Measurements from ENCODE around the gene FOXC2.

DNA sequence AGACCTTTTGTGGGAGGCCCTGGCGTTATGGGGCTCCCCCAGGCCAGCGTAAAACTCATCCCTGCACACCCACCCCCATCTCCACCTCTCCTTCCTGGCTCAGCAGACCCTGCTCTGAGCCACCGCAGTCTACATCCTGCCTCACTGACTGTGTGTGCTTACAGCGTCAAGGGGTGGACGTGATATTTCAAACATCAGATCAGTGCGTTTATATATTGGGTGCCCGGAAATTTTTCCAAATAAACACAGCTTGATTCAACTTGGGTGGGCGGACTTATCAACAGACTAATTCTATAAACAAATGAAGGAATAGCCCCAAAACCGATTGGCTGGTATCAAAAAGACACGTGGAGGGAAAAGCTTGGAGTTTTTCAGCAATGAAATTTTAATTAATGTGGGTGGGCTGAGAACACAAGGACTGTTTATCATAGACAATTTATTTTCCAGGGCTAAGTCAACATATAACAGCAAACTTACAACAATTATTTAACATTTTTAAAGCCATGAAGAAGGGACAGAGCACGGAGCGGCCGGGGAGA, 11.5 kb downstream of the FOXC2 start, which contains the start of gene FOXL1:
- TF ChIP-seq MEF2D (tag; conservative IDR thresholded peaks at IDR 0.05; ENCODE audit: low read depth) (no peak), NFRKB (IDR thresholded peaks at IDR 0.05; ENCODE audit: low read depth) (no peak), CTCF (IDR thresholded peaks at IDR 0.05 in 2 of 3, conservative IDR thresholded peaks at IDR 0.05 in 1 of 3; ENCODE audit: insufficient read depth in 2 of 3, low read depth in 1 of 3, low read length in 3 of 3) (no peak), ETV5 (CRISPR knock-in tag; IDR thresholded peaks at IDR 0.05; ENCODE audit: low read depth) (no peak), HDAC6 (IDR thresholded peaks at IDR 0.05; ENCODE audit: low read depth, low read length) (no peak), EP300 (IDR thresholded peaks at IDR 0.05; ENCODE audit: low read length) (no peak)
